GM18505 (cell line): ENCODE results near the gene CACNA1A.
"Not testable (repeated sequence)": the region's sequence is repeated elsewhere in the genome, so short reads cannot be mapped to it uniquely, and the experiment has no call there.

Experiments used
- ATAC-seq: cut with Tn5 transposase; IDR thresholded peaks from one replicate; pipeline ENCODE4 v1.9.1; 2021; ENCODE audit not compliant: unreplicated experiment
- POLR2A ChIP-seq: IDR thresholded peaks from 4 replicates; pipeline ENCODE4 v1.6.1; 2011; ENCODE audit warnings: borderline replicate concordance; ENCODE audit not compliant: insufficient read depth, insufficient read length; ENCODE audit errors: extremely low read depth

CACNA1A gene

DNA sequence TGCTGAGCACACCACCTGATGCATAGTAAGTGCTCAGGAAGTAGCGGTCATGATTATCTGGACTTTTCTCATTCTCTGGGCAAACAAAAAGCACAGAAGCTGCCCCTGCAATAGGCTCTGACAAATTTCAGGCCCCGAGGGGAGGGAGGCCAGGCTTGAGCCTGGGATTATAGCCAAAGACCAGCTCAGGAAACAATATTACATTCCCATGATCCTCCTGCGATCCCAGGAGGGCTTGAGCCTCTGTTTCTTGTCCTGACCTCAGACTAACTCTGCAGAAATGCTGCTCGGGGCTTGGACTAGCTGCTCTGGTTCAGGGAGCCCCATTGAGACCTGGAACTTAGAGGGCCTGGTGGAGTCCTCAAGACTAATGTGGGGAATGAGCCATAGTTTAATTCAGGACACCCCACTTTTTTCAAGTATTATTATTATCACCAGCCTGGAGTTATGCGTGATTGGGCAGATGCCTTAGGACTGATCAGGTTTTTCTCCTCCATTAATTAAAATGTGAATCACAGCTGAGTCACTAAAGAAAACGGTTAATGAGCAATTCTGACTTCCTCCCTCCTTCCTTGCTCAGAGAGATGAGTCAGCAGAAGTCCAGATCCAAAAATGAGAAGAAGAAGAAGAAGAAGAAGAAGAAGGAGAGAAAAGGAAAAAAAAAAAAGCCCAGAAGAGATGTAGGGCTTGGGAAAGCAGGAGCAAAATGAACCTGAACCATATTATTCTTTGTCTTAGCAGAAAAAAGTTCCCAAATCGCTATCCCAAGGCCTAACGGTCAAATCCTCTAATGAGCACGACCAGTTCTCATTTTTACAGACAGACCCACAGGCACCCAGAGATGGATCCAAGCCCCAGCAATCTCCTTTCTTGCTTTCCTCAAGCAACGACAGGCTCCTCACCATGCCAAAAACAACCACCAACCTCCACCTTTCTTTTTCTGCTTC is 107.2 kb downstream of the CACNA1A start:
- no peak for ATAC-seq
- no peak for TF ChIP-seq POLR2A

DNA sequence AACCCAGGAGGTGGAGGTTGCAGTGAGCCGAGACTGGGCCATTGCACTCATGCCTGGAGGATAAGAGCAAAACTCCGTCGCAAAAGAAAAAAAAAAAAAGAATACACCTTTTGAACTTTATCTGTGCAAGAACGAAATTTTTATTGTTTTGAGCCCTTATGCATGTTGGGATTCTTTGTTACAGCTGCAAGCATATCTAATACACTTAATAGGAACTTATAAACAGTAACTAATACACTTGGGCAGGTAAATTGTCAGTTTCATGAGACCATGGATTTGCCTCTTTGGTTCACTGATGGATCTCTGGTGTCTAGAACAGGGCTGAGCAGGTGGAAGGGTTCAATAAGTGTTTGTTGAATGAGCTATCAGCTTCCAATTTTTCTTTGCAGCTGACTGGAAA is 108.1 kb downstream of the CACNA1A start:
- no peak for ATAC-seq
- no peak for TF ChIP-seq POLR2A

DNA sequence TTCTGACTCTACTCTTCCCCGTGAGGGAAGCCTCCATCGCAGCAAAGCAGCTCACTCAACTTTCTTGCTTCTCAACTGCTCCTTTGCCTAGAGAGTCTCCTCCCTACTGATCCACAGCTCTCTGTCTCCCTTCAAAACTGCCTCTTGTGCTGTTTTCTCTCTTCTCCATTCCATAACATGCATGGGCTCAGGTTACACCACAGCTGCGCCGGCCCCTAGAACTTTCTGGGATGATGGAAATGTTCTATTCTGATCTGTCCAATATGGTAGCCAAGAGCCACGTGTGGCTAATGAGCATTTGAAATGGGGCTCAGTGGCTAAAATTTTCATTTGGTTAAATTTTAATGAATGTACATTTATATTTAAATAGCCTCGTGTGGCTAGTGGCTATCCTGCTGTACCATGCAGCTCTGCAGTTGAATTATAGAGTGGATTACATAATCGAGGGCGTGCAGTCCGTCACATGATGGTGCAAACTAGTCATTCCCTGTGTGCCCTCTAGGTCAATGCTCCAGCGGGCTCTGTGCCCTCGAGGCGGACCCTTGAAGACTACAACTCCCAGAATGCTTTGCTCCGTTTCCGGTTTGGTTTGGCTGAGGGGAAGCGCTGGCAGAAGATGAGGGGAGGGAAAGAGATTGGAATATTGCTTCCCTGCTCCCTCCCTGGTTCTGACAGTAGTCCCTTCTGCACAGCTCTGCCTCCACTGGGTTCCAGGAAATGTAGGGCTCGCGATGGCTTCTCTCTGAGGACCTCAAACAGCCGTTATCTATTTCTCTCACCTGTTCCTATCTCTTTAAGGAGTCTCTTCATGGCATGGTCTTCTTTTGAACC is 109.8 kb downstream of the CACNA1A start:
- TF ChIP-seq POLR2A, result no peak
- ATAC-seq, result no peak

DNA sequence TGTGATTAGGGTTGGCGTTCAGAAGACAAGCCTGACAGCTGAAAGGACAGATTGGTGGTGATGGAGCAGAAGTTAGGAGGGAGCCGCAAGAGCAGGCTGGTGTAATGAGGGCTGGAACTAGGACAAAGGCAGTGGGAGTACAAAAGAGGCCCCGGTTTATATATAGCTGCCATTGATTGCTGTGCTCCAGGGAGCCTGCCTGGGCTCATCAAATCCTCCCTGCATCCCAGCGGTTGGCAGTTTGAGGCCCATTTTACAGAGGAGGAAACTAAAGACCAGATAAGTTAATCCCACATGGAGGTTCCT is 123.7 kb downstream of the CACNA1A start:
- TF ChIP-seq POLR2A, result no peak
- no peak for ATAC-seq

DNA sequence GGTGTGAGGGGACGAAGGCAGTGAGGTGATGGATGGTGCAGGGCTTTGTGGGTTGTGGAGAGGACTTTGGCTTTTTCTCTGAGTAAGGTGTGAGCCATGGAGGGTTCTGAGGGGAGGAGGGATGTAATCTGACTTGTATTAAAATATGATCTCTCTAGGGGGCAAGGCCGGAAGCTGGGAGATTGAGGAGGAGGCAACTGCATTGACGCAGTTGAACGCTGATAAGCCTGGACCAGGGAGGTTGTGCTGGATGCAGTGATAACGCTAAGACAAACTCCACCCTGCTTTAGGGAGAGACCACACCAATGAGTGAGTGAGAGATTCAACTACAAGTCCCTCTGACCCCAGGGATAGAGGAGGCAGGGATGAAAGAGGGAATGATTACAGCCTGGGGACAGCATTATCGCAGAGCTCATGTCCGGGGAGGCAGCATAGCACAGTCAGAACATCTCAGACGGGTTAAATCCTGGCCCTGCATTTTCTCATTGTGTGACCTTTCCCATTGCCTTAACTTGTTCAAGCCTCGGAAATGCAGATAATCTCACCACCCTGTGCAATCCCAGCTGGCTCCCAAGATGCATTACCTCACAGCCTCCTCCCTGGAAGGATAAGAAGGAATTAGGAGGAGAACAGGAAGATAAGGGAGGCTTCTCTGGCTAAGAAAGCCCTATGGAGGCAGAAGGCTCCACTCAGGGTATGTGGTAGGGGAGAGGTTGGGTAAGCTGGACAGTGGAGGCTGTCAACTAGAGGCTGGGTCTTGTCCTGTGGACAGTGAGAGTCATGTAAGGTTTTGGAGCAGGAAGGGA is 124.2 kb downstream of the CACNA1A start:
- ATAC-seq, result no peak
- no peak for TF ChIP-seq POLR2A

DNA sequence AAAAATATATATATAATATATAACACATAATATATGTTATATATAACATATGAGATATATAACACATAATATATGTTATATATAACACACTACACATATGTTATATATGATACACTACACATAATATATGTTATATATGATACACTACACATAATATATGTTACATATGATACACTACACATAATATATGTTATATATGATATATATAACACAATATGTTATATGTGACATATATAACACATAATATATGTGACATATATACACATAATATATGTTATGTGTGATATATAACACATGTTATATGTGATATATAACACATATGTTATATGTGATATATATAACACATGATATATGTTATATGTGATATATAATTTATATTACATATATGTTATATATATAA is 129.7 kb downstream of the CACNA1A start:
- ATAC-seq, result no peak
- no peak for TF ChIP-seq POLR2A

DNA sequence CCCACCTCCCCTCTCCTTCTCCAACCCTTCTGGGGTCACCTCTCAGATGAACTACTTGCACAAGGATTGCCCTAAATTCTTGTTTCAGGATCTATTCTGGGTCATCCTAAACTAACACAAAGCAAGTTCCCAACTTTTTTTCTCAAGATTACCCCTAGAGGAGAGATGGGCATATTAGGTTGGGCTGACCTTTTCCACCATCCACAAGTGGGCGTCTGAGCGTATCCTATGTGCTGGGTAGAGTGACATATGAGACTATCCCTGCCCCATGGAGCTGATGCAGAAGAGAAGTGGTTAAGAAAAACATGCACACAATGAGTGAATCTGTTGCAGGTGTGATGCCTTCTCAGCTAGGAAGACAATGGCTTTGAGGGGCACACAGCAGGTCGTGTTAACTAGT is 132.7 kb downstream of the CACNA1A start:
- ATAC-seq, result no peak

DNA sequence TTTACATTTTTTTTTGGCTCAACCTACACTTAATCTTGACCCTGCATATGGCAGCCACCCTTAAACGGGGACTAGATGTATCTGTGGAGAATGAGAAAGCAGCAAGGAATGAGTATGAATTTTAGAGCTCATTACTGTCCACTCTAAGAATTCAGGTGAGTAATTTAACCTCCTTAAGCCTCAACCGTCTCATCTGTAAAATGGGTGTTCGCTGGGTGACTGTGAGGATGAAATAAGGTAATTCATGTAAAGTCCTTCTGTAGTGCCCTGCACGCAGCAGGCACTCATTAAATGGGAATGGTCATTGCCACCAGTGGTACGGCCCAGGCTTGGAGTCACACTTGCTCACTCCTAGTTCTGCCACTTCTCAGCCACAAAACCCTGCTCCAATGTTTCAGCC is 135.3 kb downstream of the CACNA1A start:
- ATAC-seq, result no peak
- no peak for TF ChIP-seq POLR2A

More for the DNA sequence above, 132.7 kb downstream of the CACNA1A start:
- no peak for TF ChIP-seq POLR2A

DNA sequence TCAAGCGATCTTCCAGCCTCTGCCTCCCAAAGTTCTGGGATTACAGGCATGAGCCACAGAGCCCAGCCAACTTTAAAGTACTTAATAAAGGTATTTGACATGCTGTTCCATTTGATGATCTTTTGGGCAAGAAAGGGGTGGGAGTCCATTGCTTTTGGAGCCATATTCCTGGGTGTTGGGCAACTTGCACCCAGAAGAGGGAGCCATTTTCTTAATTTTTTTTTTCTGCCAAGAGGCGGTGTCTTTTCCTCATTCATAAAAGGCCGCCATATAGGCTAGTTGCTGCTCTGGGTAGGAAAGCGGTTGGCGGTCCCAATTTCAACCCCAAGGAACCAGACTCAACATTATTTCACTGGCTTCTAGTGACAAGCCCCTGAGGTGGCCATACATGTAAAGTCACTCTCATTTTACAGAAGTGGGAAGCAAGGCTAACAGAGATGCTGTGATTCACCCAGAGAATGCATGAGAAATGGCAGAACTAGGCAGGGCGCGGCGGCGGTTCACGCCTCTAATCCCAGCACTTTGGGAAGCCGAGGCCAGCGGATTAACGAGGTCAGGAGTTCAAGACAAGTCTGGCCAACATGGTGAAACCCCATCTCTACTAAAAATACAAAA is 139.6 kb downstream of the CACNA1A start:
- ATAC-seq, result no peak
- TF ChIP-seq POLR2A, result no peak

DNA sequence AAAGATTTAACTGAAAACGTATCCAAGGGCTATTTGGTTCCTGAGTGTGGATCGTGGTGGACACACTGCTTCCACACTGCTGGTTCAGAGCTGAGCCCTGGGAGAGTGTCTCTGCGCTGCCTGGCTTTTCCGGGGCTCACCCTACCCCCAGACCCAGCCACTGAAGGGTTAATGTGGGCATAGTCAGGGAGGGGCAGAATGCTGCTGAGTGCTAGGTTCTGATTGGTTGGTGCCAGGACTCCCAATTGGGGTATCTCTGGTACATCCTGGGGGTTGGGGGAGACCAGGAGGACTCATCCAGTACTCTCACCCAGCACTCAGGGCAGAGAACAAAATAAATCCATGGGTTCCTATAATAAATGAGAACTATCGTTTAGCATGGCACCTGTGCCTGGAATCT is 142.3 kb downstream of the CACNA1A start:
- ATAC-seq, result no peak
- no peak for TF ChIP-seq POLR2A

DNA sequence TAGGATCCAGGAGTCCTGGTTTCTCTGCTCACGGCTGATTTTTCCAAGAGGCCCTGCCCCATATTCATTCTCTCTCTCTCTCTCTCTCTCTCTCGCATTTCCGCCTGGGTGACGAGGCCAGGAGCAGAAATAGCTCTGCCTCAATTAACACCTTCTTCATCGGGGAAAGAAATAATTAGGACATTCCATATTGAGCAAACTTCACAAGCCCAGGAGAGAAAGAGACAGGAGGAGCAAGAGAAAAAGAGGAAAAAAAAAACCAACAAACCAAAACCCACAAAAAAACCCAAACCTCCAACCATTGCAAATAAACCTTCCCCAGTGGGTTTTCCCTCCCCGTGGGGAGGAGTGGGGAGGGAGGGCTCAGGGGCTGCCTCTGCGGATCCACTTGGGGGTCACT is 143.0 kb downstream of the CACNA1A start:
- no peak for TF ChIP-seq POLR2A
- ATAC-seq, result no peak

DNA sequence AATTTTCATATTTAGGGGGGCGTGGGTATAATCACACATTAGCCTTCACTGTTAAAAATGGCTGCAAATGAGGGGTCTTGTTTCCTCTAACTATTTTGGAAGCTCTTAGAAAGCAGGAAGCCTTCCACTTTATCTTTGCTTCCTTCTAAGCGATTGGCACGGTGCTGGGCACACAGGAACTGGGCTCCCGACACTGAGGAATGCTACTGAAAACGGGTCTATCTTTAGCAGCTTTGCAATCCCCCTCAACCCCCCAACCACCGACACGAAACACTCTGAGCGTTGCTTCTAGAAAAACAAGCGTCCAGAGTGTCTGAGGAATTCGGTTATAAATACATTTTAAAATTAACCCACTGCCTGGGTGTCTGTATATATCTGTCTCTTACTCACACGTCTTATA is 143.6 kb downstream of the CACNA1A start:
- TF ChIP-seq POLR2A, result no peak
- ATAC-seq, result no peak

DNA sequence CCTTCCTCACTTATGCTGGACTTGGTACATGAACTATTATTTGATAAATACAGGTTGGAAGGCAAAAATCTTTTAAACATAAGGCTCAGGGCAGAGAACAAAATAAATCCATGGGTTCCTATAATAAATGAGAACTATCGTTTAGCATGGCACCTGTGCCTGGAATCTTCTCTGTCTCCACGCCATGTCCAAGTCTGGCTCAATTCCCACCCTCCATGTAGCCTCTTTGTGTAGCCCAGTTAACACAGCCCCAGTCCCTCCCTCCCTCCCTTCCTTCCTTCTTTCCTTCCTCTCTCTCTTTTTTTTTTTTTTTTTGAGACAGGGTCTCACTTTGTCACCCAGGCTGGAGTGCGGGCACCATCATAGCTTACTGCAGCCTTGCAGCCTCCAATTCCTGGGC is 144.6 kb downstream of the CACNA1A start:
- not testable (repeated sequence) for ATAC-seq
